GM13977 (cell line): Measurements from ENCODE around the gene PDZRN4.

Experiments used
- DNase-seq: peaks from one replicate; pipeline ENCODE4 v3.0.0; 2012; ENCODE audit warnings: low spot score
- in situ Hi-C: fragments of 300-500 bp; cut with MboI; formaldehyde crosslinking; loops from one replicate; pipeline ENCODE4 v1.12.0; 2022; ENCODE audit warnings: low sequenced_read_pairs, low pct_unique_long_range_greater_than_20kb, mixed read lengths, inconsistent platforms; ENCODE audit not compliant: unreplicated experiment
- TF ChIP-seq, protein P1 (sequence below): IDR thresholded peaks from 2 replicates; pipeline ENCODE4 v1.5.1; 2012; ENCODE audit warnings: mild to moderate bottlenecking, control low read depth; ENCODE audit not compliant: insufficient read depth; ENCODE audit errors: extremely low read depth, missing control alignments

PDZRN4 gene

GRCh38 chr12:41438854-41439541 lies 250.9 kb downstream of the PDZRN4 start:
- TF ChIP-seq, protein P1, sequence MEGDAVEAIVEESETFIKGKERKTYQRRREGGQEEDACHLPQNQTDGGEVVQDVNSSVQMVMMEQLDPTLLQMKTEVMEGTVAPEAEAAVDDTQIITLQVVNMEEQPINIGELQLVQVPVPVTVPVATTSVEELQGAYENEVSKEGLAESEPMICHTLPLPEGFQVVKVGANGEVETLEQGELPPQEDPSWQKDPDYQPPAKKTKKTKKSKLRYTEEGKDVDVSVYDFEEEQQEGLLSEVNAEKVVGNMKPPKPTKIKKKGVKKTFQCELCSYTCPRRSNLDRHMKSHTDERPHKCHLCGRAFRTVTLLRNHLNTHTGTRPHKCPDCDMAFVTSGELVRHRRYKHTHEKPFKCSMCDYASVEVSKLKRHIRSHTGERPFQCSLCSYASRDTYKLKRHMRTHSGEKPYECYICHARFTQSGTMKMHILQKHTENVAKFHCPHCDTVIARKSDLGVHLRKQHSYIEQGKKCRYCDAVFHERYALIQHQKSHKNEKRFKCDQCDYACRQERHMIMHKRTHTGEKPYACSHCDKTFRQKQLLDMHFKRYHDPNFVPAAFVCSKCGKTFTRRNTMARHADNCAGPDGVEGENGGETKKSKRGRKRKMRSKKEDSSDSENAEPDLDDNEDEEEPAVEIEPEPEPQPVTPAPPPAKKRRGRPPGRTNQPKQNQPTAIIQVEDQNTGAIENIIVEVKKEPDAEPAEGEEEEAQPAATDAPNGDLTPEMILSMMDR: no peak
- no peak for DNase-seq
- in situ Hi-C loops: no loop called here

- DNase-seq: no peak
- TF ChIP-seq, protein P1: no peak
Measured at GRCh38 chr12:41439801-41440200, 251.7 kb downstream of the PDZRN4 start.

DNA sequence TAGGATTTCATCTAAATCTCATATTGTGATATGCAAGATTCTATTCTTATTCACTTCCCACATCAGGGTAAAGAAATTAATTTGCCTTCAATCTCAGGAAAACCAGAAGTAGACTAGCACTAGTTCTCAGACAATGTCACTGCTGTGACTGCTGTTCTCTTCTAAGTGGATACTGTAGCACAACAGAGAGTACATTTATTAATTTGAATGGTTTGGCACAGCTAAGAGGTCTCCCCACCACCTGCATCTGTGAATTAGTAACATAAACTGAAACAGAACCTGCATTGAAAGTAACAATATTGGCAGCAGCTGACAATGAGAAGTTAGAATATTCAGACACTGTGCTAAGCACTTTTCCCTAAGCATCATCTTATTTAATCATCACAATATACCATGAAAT lies 253.1 kb downstream of the PDZRN4 start:
- DNase-seq: no peak
- TF ChIP-seq, protein P1: no peak
- in situ Hi-C loops: no loop called here

More at GRCh38 chr12:41439801-41440200, 251.7 kb downstream of the PDZRN4 start:
- in situ Hi-C loops: no loop called here

- in situ Hi-C loops: no loop called here
- TF ChIP-seq, protein P1: no peak
Measured at GRCh38 chr12:41442896-41443295, 254.8 kb downstream of the PDZRN4 start.

DNA sequence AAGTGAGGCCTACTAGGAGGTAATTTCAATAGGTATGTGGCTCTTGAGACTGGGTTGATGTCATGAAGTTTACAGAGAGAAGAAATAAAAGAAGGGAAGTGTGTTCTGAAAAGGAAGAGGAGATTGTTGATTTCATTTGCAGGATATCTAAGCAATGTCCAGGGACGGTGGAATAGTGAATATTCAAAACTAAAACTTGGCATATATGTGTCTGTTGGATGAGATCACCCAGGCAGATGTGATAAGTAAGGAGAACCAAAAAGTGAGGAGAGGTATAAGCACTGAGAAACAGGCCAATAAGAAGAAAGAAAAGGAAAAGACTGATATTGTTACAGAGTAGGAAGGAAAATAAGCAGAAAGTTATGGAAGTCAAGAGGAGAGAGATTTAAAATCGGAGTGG lies 255.6 kb downstream of the PDZRN4 start:
- TF ChIP-seq, protein P1: no peak
- DNase-seq: no peak
- in situ Hi-C loops: no loop called here

More at GRCh38 chr12:41442896-41443295, 254.8 kb downstream of the PDZRN4 start:
- no peak for DNase-seq

DNA sequence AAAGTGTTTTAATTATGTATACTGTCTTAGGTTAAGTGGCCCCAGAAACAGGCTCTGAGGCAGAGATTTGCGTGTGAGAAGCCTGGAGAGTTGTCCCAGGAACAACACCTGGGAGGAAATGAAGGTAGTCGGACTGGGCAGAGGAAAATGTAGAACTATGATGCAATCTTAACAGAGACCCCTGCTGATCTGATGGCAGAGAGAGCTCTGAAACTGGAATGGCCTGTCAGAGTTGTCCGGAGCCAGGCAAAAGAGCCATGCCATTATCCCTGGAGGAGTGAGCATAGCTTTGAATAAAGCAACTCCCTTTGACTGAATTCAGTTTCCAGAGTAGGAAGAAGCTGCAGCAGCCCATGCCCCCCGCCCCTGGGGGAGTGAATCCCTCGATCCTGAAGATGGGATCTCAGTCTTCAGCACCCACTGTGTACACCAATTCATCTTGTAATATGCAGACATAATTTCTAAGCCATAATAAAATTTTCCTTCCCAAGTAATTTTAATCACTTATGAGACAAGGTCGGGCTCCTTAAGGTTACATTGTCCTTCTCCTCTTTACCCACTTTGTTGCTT lies 264.8 kb downstream of the PDZRN4 start:
- in situ Hi-C loops: no loop called here
- DNase-seq: no peak
- TF ChIP-seq, protein P1: no peak
